ENCODE results near the gene PLD4.

Gene PLD4

GRCh38 chr14:104923640-104924420 lies 849 bp upstream of the PLD4 start:
- no peak for DNase-seq (ENCODE audit: low read depth)
- H3K4me3 ChIP-seq (replicated peaks; ENCODE audit: low read depth, low read length), result no peak overlapping the region
- TF ChIP-seq, protein P1, sequence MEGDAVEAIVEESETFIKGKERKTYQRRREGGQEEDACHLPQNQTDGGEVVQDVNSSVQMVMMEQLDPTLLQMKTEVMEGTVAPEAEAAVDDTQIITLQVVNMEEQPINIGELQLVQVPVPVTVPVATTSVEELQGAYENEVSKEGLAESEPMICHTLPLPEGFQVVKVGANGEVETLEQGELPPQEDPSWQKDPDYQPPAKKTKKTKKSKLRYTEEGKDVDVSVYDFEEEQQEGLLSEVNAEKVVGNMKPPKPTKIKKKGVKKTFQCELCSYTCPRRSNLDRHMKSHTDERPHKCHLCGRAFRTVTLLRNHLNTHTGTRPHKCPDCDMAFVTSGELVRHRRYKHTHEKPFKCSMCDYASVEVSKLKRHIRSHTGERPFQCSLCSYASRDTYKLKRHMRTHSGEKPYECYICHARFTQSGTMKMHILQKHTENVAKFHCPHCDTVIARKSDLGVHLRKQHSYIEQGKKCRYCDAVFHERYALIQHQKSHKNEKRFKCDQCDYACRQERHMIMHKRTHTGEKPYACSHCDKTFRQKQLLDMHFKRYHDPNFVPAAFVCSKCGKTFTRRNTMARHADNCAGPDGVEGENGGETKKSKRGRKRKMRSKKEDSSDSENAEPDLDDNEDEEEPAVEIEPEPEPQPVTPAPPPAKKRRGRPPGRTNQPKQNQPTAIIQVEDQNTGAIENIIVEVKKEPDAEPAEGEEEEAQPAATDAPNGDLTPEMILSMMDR (IDR thresholded peaks at IDR 0.05; ENCODE audit: low read length, missing control alignments), result no peak

- no peak overlapping the region for H3K4me3 ChIP-seq (replicated peaks; ENCODE audit: low read depth, low read length)
- TF ChIP-seq, protein P1 (IDR thresholded peaks at IDR 0.05; ENCODE audit: low read length, missing control alignments), result no peak
- DNase-seq (ENCODE audit: low read depth), result no peak
These were observed 655 bp downstream of the PLD4 start for GRCh38 chr14:104925214-104925854.

DNA sequence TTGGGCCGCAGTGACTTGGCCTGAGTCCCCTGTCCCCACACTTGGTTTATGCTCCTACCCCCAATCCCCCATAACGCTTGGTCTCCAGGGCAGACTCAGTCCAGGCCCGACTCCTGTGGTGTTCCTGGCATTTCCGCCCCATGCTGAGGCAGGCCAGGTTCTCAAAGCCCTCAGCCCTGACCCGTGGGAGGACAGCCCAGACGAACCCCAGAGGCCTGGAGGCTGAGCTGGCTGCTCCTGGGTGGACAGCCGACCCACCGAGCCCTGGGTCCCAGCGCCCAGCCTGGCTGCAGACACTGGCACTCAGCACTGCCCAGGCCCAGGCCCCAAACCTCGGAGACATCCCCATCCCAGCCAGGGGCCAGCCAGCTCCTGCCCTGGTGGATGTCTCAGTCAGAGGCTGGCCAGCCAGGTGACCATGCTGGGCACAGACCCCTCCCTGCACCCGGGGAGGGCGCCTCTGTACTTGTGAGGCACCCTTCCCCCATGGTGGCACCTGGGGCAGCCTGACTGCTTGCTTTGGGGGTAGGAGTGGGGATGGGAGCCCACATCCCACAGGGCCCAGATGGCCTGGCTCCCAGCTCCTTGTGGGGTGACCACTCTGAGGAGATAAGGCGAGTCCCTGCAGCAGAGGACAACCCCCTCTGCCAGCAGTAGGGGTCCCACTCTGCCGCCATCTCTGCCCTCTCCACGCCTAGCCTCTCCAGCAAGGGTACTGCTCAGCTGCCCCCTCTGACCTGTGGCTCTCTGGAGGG lies 1.4 kb downstream of the PLD4 start:
- DNase-seq (ENCODE audit: low read depth), result no peak
- TF ChIP-seq, protein P1 (IDR thresholded peaks at IDR 0.05; ENCODE audit: low read length, missing control alignments), result no peak
- H3K4me3 ChIP-seq (replicated peaks; ENCODE audit: low read depth, low read length), result no peak overlapping the region

- no peak for DNase-seq (ENCODE audit: low read depth)
These were observed 2.1 kb downstream of the PLD4 start for GRCh38 chr14:104926619-104927431.

DNA sequence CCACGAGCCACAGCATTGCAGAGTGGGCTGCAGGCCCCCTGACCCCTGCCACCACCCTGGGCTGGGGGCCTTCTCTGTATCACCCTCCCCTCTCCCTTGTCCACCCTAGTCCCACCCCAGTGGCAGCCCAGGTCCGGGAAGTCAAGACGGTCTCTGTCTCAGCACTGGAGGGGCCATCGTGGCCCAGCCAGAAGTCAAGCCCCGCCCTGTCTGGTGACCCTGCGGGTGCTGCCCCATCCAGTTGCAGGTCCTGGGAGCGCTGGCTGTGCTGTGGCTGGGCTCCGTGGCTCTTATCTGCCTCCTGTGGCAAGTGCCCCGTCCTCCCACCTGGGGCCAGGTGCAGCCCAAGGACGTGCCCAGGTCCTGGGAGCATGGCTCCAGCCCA lies 2.7 kb downstream of the PLD4 start:
- H3K4me3 ChIP-seq (replicated peaks; ENCODE audit: low read depth, low read length), result no peak overlapping the region
- TF ChIP-seq, protein P1 (IDR thresholded peaks at IDR 0.05; ENCODE audit: low read length, missing control alignments), result no peak
- DNase-seq (ENCODE audit: low read depth), result no peak

More at GRCh38 chr14:104926619-104927431, 2.1 kb downstream of the PLD4 start:
- TF ChIP-seq, protein P1 (IDR thresholded peaks at IDR 0.05; ENCODE audit: low read length, missing control alignments), result no peak
- H3K4me3 ChIP-seq (replicated peaks; ENCODE audit: low read depth, low read length), result no peak overlapping the region

DNA sequence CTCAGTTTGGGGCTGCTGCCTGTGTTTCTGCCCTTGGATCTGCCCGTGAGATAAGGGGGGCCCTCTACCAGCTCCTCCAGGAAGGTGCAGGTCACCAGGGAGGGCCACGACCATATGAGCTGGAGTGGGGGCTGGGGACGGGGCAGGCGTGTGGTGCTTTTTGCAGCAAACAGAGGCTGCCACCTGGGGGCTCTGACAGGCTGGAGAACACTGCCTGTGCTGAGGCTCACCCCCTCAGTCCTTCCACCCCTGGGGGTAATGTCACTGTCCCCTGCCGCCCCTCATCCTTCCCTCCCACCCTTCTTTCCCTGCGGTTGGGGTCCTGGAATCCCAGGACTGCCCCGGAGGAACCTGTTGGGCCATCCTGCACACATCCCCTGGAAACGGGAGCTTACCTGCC lies 3.2 kb downstream of the PLD4 start:
- DNase-seq (ENCODE audit: low read depth), result no peak
- H3K4me3 ChIP-seq (replicated peaks; ENCODE audit: low read depth, low read length), result no peak overlapping the region
- TF ChIP-seq, protein P1 (IDR thresholded peaks at IDR 0.05; ENCODE audit: low read length, missing control alignments), result no peak
